Osteoblast (primary cell): ENCODE data around the gene HS6ST1. TPM values are rescaled to one million over a fixed set of nuclear protein-coding genes. Genes with fewer than 3 reads are reported as not detected.

ENCODE experiments used
- DNase-seq: peaks from one replicate; pipeline ENCODE4 v3.0.0; 2011; ENCODE audit warnings: low spot score, mixed read lengths; ENCODE audit not compliant: insufficient read length; ENCODE audit errors: missing footprints
- H2AFZ ChIP-seq: 2 replicates; pipeline ENCODE4 v1.6.0; 2011; ENCODE audit warnings: mild to moderate bottlenecking, low read length
- H3K27ac ChIP-seq: 2 replicates; pipeline ENCODE4 v1.5.1; 2011; ENCODE audit warnings: mild to moderate bottlenecking, low read depth, low read length, moderate library complexity
- H3K27me3 ChIP-seq: 2 replicates; pipeline ENCODE4 v1.6.0; 2012; ENCODE audit warnings: mild to moderate bottlenecking, control low read depth, inconsistent platforms, low read length, moderate library complexity; ENCODE audit not compliant: insufficient read depth
- H3K36me3 ChIP-seq: 2 replicates; pipeline ENCODE4 v1.5.1; 2011; ENCODE audit warnings: mild to moderate bottlenecking, low read length, control low read depth, moderate library complexity; ENCODE audit not compliant: insufficient read depth
- H3K4me1 ChIP-seq: 2 replicates; pipeline ENCODE4 v1.5.1; 2011; ENCODE audit warnings: mild to moderate bottlenecking, low read length, control low read depth, moderate library complexity; ENCODE audit not compliant: insufficient read depth
- H3K4me2 ChIP-seq: 2 replicates; pipeline ENCODE4 v1.6.0; 2011; ENCODE audit warnings: mild to moderate bottlenecking, low read length; ENCODE audit not compliant: insufficient read depth
- H3K4me3 ChIP-seq: fragments of 200-600 bp; sonication (generic); 3 replicates; pipeline ENCODE4 v1.5.1; 2012; ENCODE audit warnings: mild to moderate bottlenecking, low read length, inconsistent platforms; ENCODE audit not compliant: insufficient read depth
- H3K79me2 ChIP-seq: 2 replicates; pipeline ENCODE4 v1.6.0; 2012; ENCODE audit warnings: mild to moderate bottlenecking, low read length, control low read depth, inconsistent platforms; ENCODE audit not compliant: insufficient read depth
- H3K9me3 ChIP-seq: 2 replicates; pipeline ENCODE4 v1.5.1; 2011; ENCODE audit warnings: low read depth, low read length, control low read depth
- H4K20me1 ChIP-seq: 2 replicates; pipeline ENCODE4 v1.6.0; 2012; ENCODE audit warnings: mild to moderate bottlenecking, low read length, control low read depth; ENCODE audit not compliant: insufficient read depth
- total RNA-seq: library from RNA; depleted of rRNA; stranded (reverse); fragments of >200 nt; gene quantifications from 2 replicates; pipeline ENCODE4 v1.2.3, GENCODE V29; 2012
- TF ChIP-seq, protein P1 (sequence below): IDR thresholded peaks from 2 replicates; pipeline ENCODE4 v1.5.1; 2011; ENCODE audit warnings: mild to moderate bottlenecking, low read depth, low read length, moderate library complexity; ENCODE audit errors: extremely low read depth

HS6ST1 gene
- total RNA-seq, 1 donor = 18.8 TPM

DNA sequence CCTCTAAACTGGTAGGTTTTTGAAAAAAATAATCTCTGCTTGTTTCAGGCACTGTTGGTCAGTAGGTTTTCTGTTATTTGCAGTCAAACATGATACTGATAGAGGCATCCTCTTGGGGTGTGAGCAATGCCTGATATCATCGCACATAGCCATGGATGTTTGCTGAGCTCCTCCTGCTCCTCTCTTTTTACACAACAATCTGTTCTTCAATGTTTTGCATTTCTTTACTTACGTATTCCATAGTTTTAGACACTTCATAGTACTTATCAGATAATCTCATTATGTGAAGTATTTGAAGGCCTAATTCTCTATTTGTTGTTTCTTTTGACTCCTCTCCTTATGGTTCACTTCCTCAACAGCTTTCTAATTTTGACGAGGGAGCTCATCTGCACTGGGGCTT is 23.0 kb upstream of the HS6ST1 start:
- H3K4me1 ChIP-seq = no peaks in the 10 kb centered on the region
- H2AFZ ChIP-seq = no peak overlapping the region
- TF ChIP-seq, protein P1, sequence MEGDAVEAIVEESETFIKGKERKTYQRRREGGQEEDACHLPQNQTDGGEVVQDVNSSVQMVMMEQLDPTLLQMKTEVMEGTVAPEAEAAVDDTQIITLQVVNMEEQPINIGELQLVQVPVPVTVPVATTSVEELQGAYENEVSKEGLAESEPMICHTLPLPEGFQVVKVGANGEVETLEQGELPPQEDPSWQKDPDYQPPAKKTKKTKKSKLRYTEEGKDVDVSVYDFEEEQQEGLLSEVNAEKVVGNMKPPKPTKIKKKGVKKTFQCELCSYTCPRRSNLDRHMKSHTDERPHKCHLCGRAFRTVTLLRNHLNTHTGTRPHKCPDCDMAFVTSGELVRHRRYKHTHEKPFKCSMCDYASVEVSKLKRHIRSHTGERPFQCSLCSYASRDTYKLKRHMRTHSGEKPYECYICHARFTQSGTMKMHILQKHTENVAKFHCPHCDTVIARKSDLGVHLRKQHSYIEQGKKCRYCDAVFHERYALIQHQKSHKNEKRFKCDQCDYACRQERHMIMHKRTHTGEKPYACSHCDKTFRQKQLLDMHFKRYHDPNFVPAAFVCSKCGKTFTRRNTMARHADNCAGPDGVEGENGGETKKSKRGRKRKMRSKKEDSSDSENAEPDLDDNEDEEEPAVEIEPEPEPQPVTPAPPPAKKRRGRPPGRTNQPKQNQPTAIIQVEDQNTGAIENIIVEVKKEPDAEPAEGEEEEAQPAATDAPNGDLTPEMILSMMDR = no peak

DNA sequence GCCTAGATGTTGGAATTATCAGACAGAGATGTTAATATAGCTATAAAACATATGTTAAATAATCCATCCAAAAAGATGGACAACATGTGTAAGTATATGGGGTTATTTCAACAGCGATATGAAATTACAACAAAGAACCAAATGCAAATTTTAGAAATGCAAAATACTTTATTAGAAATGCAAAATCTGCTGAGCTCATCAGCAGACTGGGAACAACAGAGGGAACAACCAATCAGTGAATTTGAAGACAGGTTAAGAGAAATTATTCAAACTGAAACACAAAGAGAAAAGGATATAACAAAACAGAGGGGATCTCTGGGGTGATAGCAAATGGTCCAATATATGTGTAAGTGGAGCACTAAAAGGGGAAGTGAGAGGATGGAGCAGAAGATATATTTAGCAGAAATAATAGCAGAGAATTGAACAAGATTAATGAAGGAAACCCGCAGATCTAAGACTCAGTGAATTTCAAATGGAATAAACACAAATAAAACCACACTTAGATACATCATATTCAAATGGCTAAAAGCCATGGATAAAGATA is 13.5 kb upstream of the HS6ST1 start:
- peaks cover 9% of the 10 kb centered on the region for H3K9me3 ChIP-seq
- H4K20me1 ChIP-seq = no peaks in the 10 kb centered on the region
- no peak overlapping the region for H2AFZ ChIP-seq
- H3K36me3 ChIP-seq = no peaks in the 10 kb centered on the region
- no peaks in the 10 kb centered on the region for H3K27me3 ChIP-seq
- H3K27ac ChIP-seq = no peak overlapping the region
- H3K79me2 ChIP-seq = no peaks in the 10 kb centered on the region
- peak; percentile 8 for DNase-seq
- TF ChIP-seq, protein P1 = no peak
- H3K4me3 ChIP-seq = no peak overlapping the region
- no peak overlapping the region for H3K4me2 ChIP-seq
- H3K4me1 ChIP-seq = peaks cover 5% of the 10 kb centered on the region

More for the DNA sequence above, 23.0 kb upstream of the HS6ST1 start:
- Histone ChIP-seq H3K9me3 (no peaks in the 10 kb centered on the region), H3K79me2 (no peaks in the 10 kb centered on the region), H3K4me3 (no peak overlapping the region), H3K36me3 (no peaks in the 10 kb centered on the region), H3K27ac (no peak overlapping the region), H4K20me1 (no peaks in the 10 kb centered on the region), H3K27me3 (no peaks in the 10 kb centered on the region), H3K4me2 (no peak overlapping the region)
- DNase-seq = no peak

DNA sequence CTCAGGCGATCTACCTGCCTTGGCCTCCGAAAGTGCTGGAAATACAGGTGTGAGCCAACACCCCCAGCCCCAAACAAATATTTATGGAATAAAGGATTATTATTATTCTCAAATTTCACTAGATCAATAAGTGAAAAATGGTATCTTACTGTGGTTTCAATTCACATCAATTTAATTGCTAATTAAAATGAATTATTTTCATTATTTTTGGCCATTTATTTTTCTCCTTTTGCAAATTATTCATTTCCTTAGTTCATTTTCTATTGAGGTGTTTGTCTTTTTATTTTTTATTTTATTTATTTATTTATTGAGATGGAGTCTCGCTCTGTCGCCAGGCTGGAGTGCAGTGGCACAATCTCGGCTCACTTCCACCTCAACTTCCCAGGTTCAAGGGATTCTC is 11.9 kb upstream of the HS6ST1 start:
- Histone ChIP-seq H2AFZ (no peak overlapping the region), H4K20me1 (no peaks in the 10 kb centered on the region), H3K27me3 (no peaks in the 10 kb centered on the region), H3K27ac (no peak overlapping the region), H3K9me3 (peaks cover 9% of the 10 kb centered on the region), H3K79me2 (no peaks in the 10 kb centered on the region), H3K36me3 (no peaks in the 10 kb centered on the region), H3K4me3 (no peak overlapping the region), H3K4me2 (no peak overlapping the region), H3K4me1 (peaks cover 5% of the 10 kb centered on the region)
- DNase-seq = no peak
- TF ChIP-seq, protein P1 = no peak

DNA sequence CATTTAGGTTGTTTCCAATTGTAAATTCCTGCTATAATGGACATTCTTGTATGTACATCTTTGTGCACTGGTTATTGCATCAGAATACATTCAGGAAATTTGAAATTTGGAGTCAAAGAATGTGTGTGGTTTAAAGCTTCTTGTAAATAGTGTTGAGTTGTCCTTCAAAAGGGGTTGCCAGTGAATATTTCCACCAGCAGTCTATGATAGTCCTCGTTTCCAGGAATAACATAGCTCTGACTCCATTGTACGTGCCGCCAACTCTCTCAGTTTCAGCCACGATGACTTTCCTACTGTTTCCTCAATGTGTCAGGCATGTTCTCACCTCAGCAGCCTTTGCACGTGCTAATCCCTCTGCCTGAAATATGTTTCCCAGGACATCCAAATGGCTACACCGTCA is 10.9 kb upstream of the HS6ST1 start:
- Histone ChIP-seq H3K4me1 (peaks cover 5% of the 10 kb centered on the region), H3K4me2 (no peak overlapping the region), H3K27me3 (no peaks in the 10 kb centered on the region), H3K27ac (no peak overlapping the region), H3K4me3 (no peak overlapping the region), H3K36me3 (no peaks in the 10 kb centered on the region), H3K79me2 (no peaks in the 10 kb centered on the region), H2AFZ (no peak overlapping the region), H4K20me1 (no peaks in the 10 kb centered on the region), H3K9me3 (peaks cover 9% of the 10 kb centered on the region)
- TF ChIP-seq, protein P1 = no peak
- no peak for DNase-seq
